NB4 (cell line): Measurements from ENCODE around the gene CREG1.

ENCODE experiments used
- DNase-seq: peaks from one replicate; pipeline ENCODE4 v3.0.0; 2010; ENCODE audit warnings: low read depth
- H3K4me3 ChIP-seq: one replicate; pipeline ENCODE4 v1.5.1; 2011; ENCODE audit warnings: mild to moderate bottlenecking, low read depth, low read length, moderate library complexity
- MYC ChIP-seq: IDR thresholded peaks from 2 replicates; pipeline ENCODE4 v1.6.1; 2011; ENCODE audit warnings: low read depth, low read length
- POLR2A ChIP-seq: IDR thresholded peaks from 2 replicates; pipeline ENCODE4 v1.6.1; 2011; ENCODE audit warnings: mild to moderate bottlenecking; ENCODE audit not compliant: insufficient read length; ENCODE audit errors: extremely low read depth
- TF ChIP-seq, protein P1 (sequence below): IDR thresholded peaks from 2 replicates; pipeline ENCODE4 v1.6.1; 2011; ENCODE audit warnings: low read depth, low read length
- TF ChIP-seq, protein P2 (sequence below): IDR thresholded peaks from one replicate; pipeline ENCODE4 v1.5.1; 2012; ENCODE audit warnings: low read depth, low read length

CREG1 gene

DNA sequence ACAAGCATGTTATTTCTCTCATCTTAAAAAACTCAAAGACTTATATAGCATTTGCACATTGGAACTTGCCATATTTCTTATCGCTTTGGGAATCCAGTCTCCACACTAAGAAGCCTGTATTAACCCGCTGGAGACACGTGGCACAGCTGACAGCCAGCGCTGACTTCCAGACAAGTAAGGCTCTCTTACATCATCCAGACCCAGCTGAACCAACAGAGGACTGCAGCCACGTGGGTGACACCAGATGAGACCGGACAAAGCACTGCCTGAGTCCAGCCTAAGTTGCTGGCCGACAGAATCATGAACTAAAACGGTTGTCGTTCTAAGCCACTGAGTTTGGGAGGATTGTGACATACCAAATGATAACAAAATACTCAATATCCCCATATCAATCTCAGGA is 28.9 kb downstream of the CREG1 start:
- H3K4me3 ChIP-seq = no peak overlapping the region
- TF ChIP-seq, protein P1, sequence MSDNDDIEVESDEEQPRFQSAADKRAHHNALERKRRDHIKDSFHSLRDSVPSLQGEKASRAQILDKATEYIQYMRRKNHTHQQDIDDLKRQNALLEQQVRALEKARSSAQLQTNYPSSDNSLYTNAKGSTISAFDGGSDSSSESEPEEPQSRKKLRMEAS = no peak
- TF ChIP-seq, protein P2, sequence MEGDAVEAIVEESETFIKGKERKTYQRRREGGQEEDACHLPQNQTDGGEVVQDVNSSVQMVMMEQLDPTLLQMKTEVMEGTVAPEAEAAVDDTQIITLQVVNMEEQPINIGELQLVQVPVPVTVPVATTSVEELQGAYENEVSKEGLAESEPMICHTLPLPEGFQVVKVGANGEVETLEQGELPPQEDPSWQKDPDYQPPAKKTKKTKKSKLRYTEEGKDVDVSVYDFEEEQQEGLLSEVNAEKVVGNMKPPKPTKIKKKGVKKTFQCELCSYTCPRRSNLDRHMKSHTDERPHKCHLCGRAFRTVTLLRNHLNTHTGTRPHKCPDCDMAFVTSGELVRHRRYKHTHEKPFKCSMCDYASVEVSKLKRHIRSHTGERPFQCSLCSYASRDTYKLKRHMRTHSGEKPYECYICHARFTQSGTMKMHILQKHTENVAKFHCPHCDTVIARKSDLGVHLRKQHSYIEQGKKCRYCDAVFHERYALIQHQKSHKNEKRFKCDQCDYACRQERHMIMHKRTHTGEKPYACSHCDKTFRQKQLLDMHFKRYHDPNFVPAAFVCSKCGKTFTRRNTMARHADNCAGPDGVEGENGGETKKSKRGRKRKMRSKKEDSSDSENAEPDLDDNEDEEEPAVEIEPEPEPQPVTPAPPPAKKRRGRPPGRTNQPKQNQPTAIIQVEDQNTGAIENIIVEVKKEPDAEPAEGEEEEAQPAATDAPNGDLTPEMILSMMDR = no peak
- TF ChIP-seq POLR2A = no peak
- TF ChIP-seq MYC = no peak
- no peak for DNase-seq

DNA sequence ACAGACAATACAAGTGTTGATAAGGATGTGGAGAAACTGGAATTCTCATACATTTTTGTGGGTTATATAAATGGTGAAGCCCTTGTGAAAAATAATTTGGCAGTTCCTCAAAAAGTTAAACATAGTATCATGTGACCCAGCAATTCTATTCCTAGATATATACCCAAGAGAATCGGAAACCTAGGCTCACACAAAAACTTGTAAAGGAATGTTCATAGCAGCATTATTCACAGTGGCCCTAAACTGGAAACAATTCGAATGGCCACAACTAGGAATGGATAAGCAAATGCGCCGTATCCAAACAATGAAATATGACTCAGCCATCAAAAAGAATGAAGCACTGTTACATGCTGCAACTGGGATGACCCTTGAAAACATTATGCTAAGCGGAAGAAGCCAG is 31.3 kb downstream of the CREG1 start:
- DNase-seq = no peak
- no peak overlapping the region for H3K4me3 ChIP-seq
- TF ChIP-seq, protein P2 = no peak
- TF ChIP-seq, protein P1 = no peak
- TF ChIP-seq MYC = no peak
- TF ChIP-seq POLR2A = no peak

DNA sequence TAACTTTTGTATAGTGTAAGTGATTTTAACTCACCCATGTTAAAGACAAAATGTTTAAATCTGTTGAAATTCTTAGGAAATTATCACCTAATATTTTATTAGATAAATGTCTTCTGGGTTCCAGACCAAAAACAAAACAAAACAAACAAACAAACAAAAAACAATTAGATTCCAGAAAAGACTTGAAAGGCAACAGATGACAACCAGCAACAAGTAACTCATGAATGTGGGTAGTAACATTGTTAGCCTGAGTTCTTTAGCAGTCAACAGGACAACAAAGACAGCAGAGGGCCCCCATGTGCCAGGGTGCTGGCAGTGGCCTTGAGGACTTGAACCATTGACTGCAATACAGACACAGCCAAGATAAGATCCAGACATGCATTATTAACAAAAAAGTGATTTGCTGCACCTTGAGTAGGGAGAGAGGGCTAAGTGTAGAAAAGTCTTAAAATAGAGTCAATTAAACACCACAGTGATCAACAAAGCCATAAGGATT is 32.8 kb downstream of the CREG1 start:
- no peak overlapping the region for H3K4me3 ChIP-seq
- DNase-seq = peak; percentile 26
- TF ChIP-seq, protein P1 = no peak
- TF ChIP-seq POLR2A = no peak
- TF ChIP-seq MYC = no peak
- TF ChIP-seq, protein P2 = peak; percentile 15

DNA sequence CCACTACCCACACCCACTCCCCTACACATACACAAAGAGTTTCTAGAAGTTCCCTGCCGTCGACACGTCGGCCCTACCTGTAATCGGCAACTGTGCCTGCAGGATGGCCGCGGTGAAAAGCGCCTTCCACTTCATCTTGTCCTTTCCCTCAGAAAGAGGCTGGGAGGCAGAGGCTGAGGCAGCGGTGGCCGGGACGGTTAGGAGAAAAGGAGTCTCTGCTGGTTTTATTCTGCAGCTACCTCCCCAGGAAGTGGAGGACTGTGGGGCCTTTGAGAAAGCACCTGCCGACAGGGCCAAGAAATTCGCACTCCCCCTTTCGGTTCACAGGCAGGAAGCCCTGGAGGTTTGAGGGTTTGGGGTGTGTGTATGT is 35.2 kb downstream of the CREG1 start, which contains the start of gene CD247:
Gene CD247 (minus strand): TSS at position 199 of the 370 bp plus-strand sequence. CDS start 64 bp downstream, at position 135.
- no peak for TF ChIP-seq POLR2A
- TF ChIP-seq, protein P1 = no peak
- TF ChIP-seq MYC = no peak
- TF ChIP-seq, protein P2 = no peak
- H3K4me3 ChIP-seq = no peak within 1 kb of the TSS
- DNase-seq = no peak

DNA sequence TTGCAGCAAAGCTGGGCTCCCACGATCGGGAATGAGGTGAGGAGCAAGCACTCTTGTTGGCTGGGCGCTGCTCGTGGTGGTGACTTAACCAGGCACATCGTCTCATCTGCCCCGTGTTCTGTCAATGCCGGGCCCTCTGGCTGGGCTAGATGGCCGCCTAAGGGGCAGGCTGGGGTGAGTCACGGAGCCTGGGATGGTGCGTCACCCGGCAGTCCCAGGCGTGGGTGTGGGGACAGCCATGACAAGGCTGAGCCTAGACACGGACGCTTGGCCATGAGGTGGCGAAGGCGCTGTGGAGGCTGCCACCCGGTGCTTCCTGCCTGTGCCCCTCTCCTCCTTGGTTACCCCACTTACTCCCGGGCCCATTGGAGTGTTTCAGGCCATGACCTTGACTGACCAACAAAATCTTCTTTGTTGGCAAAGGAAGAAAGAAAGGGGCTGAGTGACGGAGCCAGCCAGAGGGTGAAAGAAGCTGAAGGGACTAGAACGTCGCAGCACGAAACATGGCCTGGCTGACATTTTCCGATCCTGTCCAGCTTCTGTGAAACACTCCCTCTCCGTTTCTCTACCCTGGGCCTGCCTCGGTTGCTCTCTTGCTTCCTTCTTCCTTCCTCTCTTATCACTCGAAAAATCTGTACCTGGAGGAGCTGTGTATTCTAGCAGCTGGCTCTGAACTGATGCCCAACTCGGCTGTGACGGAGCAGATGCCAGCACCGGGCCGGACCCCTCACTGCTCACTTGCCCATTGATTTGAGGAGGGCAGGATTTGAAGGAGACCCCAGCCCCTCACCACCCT is 35.8 kb downstream of the CREG1 start:
- H3K4me3 ChIP-seq = no peak overlapping the region
- no peak for DNase-seq
- TF ChIP-seq MYC (no peak), POLR2A (no peak)
- TF ChIP-seq, protein P2 = no peak
- TF ChIP-seq, protein P1 = no peak
